ENCODE measurements around the gene MCU.

DNA sequence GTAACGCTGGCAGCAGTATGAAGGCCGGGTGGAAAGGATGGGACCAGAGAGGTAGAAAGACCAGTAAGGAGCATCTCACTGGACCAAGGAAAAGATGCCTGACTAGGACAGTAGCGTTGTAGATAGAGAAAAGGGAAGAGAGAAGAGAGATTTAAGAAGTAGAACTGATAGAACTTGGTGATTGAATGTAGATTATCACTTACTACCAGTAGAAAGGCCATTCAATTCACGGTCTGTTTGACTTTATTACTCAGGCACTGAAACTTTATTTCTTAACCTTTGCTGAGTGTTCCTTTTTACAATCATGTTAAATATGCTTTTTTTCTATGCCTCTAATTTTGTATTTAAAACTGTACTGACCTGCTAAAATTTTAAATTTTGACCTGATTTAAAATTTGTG is 12.2 kb downstream of the MCU start:
- TF ChIP-seq, protein P1, sequence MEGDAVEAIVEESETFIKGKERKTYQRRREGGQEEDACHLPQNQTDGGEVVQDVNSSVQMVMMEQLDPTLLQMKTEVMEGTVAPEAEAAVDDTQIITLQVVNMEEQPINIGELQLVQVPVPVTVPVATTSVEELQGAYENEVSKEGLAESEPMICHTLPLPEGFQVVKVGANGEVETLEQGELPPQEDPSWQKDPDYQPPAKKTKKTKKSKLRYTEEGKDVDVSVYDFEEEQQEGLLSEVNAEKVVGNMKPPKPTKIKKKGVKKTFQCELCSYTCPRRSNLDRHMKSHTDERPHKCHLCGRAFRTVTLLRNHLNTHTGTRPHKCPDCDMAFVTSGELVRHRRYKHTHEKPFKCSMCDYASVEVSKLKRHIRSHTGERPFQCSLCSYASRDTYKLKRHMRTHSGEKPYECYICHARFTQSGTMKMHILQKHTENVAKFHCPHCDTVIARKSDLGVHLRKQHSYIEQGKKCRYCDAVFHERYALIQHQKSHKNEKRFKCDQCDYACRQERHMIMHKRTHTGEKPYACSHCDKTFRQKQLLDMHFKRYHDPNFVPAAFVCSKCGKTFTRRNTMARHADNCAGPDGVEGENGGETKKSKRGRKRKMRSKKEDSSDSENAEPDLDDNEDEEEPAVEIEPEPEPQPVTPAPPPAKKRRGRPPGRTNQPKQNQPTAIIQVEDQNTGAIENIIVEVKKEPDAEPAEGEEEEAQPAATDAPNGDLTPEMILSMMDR (IDR thresholded peaks at IDR 0.05) = no peak
- TF ChIP-seq EZH2phosphoT487 (IDR thresholded peaks at IDR 0.05) = no peak

Measured in neural progenitor cell (in vitro differentiated cells).